GM12892 (cell line): ENCODE measurements around the gene JAK3.
A peak's percentile ranks its signal among the peaks of the same experiment; 100 is the strongest.
"Not testable (repeated sequence)": the region's sequence is repeated elsewhere in the genome, so short reads cannot be mapped to it uniquely, and the experiment has no call there.

Experiments
- DNase-seq: peaks from one replicate; pipeline ENCODE4 v3.0.0; 2011; ENCODE audit not compliant: insufficient read length
- FAIRE-seq: peaks from 2 replicates; lab custom pipeline; 2011; peaks lifted over from hg19 to GRCh38; lab: Jason Lieb, UNC
- POLR2A ChIP-seq: IDR thresholded peaks from 2 replicates; pipeline ENCODE4 v1.6.1; 2011; ENCODE audit warnings: low read depth, low read length, control low read depth
- POLR2AphosphoS5 ChIP-seq: IDR thresholded peaks from 2 replicates; pipeline ENCODE4 v1.6.1; 2011; ENCODE audit warnings: low read depth, low read length, control low read depth
- TAF1 ChIP-seq: IDR thresholded peaks from 2 replicates; pipeline ENCODE4 v1.6.1; 2011; ENCODE audit warnings: low read depth, mild to moderate bottlenecking, control low read depth, low read length, borderline replicate concordance

JAK3 gene

GRCh38 chr19:17794731-17795494, 52.9 kb downstream of the JAK3 start, which contains the start of gene B3GNT3:
Gene B3GNT3, plus strand, starts transcription at chr19:17795138. Its CDS starts 12,670 bp downstream, at chr19:17807808.
- DNase-seq, result no peak
- TF ChIP-seq TAF1 (no peak), POLR2A (no peak), POLR2AphosphoS5 (no peak)

GRCh38 chr19:17794412-17794730, 53.4 kb downstream of the JAK3 start:
- FAIRE-seq, result no peak
- TF ChIP-seq TAF1 (no peak), POLR2AphosphoS5 (no peak), POLR2A (no peak)
- DNase-seq, result no peak

More at GRCh38 chr19:17794731-17795494, 52.9 kb downstream of the JAK3 start, which contains the start of gene B3GNT3:
- FAIRE-seq, result no peak

GRCh38 chr19:17790059-17790780, 57.6 kb downstream of the JAK3 start:
- DNase-seq (no peak), FAIRE-seq (no peak)
- TF ChIP-seq TAF1 (no peak), POLR2A (no peak), POLR2AphosphoS5 (no peak)

- TF ChIP-seq POLR2A (no peak), POLR2AphosphoS5 (no peak), TAF1 (no peak)
- DNase-seq, result no peak
- FAIRE-seq, result no peak
Measured at GRCh38 chr19:17788632-17789031, 59.1 kb downstream of the JAK3 start.

- no peak for DNase-seq
Measured at GRCh38 chr19:17787274-17787913, 60.4 kb downstream of the JAK3 start.

GRCh38 chr19:17784201-17785008, 63.4 kb downstream of the JAK3 start:
- FAIRE-seq (peak; percentile 87), DNase-seq (peak; percentile 83)
- TF ChIP-seq POLR2AphosphoS5 (no peak), POLR2A (no peak), TAF1 (no peak)

More at GRCh38 chr19:17787274-17787913, 60.4 kb downstream of the JAK3 start:
- FAIRE-seq, result no peak
- TF ChIP-seq TAF1, result no peak

- not testable (repeated sequence) for DNase-seq, FAIRE-seq
Measured at GRCh38 chr19:17783721-17784120, 64.1 kb downstream of the JAK3 start.

- TF ChIP-seq POLR2A (no peak), POLR2AphosphoS5 (no peak), TAF1 (no peak)
- no peak for DNase-seq
- FAIRE-seq, result no peak
Measured at GRCh38 chr19:17780781-17781180, 67.0 kb downstream of the JAK3 start.

- no peak for DNase-seq
- FAIRE-seq, result no peak
- TF ChIP-seq POLR2A, result no peak
- TF ChIP-seq TAF1, result no peak
- TF ChIP-seq POLR2AphosphoS5, result no peak
Measured at GRCh38 chr19:17778968-17779929, 68.5 kb downstream of the JAK3 start.
